Glomerular visceral epithelial cell (primary cell): ENCODE measurements around the gene CETN3.
"Not testable (repeated sequence)": the region's sequence is repeated elsewhere in the genome, so short reads cannot be mapped to it uniquely, and the experiment has no call there.

Experiments used
- DNase-seq: peaks from one replicate; pipeline ENCODE4 v3.0.0-alpha.2; 2016; ENCODE audit errors: extremely low spot score

Gene CETN3

GRCh38 chr5:90383903-90384302 lies 25.7 kb downstream of the CETN3 start:
- DNase-seq, result no peak

DNA sequence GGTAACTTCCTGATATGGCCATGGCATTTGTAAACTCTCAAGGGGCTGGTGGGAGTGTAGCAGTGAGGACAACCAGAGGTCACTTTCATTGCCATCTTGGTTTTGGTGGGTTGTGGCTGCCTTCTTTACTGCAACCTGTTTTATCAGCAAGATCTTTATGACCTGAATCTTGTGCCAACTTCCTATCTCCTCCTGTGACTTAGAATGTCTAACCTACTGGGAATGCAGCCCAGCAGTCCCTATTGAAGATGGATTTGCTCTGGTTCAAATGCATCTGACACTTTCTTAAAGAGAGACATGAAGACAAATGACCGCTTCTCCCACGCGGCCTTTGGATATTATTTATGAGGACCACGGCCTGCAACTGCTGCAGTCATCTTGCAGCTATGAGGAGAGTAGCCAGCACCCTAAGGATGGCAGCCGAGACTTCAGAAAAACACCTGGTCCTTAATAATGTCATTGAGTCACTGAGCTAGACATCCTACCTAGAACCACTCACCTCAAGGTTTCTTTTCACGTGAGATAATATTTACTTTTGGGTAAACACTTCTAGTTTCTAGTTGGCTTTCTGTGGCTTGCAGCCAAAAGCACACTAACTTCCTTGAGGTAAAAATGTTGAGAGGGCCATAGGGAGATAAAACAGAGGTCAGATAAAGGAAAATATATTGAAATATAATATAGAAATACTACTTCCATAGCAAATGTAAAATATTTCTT lies 28.2 kb downstream of the CETN3 start:
- DNase-seq, result no peak

DNA sequence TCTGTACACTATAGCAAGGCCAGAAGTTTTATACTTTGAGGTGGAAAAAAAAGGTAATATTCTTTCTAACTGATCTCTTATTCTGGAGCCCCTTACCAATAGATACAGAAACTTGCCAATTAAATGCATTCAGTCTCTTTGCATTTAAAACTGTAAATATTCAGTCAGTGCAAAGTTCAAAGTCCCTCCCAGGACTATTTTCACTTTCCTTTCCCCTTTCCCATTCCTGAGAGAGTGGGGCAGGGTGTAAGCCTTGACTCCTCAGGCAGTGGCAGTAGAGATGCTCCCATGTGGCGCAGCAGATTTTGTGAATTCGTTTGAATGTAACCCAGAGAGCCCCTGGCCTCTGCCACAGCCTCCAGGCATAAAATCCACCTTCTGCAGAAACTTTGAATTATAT lies 29.9 kb downstream of the CETN3 start:
- no peak for DNase-seq

- DNase-seq, result no peak
Measured at GRCh38 chr5:90378752-90379151, 30.8 kb downstream of the CETN3 start.

DNA sequence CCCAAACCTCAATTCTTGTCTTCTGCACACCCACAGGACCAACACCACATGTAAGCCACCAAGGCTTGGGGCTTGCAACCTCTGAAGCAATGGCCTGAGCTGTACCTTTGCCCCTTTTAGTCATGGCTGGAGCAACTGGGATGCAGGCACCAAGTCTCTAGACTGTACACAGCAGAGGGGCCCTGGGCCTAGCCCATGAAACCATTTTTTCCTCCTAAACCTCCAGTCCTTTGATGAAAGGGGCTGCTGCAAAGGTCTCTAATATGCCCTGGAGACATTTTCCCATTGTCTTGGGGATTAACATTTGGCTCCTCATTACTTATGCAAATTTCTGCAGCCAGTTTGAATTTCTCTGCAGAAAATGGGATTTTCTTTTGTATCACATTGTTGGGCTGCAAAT lies 38.3 kb downstream of the CETN3 start:
- DNase-seq, result not testable (repeated sequence)

DNA sequence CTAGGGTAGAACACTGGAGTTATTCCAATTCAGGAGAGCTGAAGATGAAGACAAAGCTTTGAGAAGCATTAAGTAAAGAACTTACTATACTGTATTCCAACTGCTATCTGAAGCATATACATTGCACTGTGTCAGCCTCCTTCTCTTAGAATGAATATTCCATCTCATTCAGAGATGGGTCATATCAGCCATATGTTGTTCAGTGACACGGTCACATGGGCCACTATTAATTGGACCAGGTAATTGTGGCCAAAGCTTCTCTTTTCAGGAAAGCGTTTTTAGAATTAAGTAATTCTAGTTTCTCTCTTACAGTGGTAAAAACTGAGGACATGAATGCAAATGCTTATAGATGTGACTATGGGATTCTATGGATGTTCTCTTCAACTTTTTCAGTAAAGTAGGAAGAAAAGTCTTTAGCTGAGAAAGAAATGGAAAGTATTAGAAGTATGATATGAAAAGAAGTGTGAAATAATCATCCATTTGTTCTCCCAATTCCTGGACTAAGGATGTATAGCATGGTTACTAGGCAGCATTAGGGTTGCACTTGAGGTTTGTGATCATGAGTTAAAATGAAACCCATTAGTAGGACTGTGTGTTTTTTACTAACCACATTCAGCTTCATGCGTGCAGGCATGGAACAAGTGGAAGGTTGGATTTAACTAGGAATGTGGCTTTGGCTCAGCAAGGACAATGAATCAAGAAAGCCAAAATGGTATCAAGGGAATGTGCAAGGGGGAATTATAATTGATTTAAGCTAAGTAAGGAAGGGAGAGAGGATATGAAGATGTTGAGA lies 40.9 kb downstream of the CETN3 start:
- no peak for DNase-seq

DNA sequence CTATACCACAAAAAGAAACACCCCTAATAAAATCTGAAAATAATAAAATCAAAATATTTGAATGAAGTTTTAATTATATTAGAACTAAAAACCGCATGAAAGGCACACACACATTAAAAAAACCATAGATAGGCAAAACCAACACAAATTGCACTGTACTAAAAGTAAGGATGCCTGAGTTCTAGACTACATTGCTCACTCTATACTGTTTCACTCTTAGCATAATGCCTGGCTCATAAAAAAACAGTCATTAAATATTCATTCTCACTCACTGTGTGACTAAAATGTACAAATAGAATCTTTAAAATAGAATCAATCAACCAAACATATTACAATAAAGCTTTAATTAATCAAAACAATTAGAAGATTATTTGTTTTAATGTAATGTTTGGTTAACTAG lies 41.7 kb downstream of the CETN3 start:
- DNase-seq, result no peak

DNA sequence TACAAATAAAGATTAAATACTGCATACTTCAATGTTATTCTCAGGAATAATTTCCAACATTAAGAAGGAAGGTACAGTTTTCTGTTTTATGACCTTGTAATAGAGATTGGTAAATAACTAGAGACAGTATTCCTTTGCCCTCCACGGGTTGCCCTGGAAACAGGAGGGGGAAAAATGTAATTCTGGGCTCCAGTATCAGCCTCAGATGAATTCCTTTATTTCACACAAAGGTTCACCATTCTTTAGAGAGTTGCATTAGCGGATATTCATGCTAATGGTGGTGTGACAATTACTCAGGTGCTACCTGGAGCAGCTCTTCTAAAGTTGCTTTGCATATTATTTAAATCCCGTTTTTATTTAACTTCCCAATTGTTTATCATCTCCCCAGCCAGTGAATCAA lies 42.6 kb downstream of the CETN3 start:
- DNase-seq, result no peak

- DNase-seq, result no peak
Measured at GRCh38 chr5:90365328-90365727, 44.2 kb downstream of the CETN3 start.

DNA sequence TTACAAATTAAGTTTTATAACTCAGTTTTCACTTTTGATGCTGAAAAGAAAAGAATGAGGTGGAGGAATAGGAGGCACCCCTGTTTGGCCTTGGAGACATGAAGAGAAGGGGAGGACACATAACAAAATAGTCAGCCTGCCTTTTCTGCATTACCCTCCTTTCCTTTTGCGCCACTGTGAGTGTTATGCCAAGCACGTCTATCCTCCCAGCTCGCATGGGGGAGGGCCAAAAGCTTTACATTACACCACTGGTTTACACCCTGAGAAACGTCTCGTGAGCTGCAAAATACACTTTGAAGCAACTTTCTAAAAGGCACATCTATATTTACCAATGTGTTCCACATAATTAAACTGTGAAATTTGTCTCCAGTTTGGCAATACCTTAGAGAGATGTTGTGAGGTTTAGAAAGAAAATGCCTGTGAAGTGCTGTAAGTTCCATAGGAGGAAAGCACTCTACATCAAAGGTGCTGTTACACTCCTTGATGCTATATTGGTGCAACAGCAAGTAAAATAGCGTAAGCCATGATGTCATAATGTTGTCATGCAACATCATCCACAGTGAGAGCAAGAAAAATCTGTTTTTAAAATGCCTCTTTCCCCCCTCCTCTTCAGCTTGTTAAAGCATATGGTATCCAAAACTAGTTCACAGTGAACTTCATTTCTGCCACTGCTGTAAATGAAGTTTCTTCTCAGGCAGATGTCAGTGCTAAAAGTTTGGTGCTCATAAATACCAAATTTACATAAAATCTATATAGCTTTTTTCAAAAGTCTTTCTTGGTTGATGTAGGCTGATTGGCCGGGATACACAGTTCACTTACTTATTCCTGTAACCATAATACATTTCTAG lies 50.3 kb downstream of the CETN3 start:
- no peak for DNase-seq

DNA sequence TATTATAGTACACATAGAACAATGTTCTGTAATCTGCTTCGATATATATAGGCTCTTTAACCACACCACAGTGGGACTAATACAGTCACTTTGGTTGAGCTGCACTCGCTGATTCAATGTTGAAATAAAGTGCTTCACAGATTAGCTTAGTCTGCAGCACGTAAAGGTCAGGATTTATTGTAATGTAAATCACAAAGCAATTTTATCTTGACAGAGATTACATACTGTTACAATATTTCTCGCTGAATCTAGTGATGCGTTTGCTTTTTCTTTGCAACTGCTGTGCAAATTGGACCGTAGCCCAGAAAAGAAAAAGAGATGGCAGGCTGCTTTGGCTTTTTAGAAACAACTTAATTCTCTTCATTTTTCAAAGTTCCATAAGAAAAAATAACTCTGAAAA lies 52.9 kb downstream of the CETN3 start:
- no peak for DNase-seq

- no peak for DNase-seq
Measured at GRCh38 chr5:90356176-90356575, 53.4 kb downstream of the CETN3 start.

DNA sequence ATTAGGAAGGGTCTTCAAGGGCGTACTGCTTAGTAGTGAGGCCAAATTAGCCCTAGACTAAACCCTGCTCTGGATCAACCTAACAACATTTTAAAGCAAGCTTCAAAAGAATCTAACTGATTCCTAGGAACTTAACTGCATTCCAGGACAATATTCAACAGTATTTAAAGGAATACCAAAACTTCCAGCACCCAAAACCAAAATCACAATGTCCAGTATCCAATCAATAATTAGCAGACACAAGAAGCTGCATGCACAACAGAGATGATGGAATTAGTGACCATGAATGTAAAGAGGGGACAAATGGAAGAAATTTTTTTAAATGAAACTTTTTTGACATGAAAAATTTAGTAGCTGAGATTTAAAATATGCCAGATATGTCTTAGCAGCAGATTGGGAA lies 53.9 kb downstream of the CETN3 start:
- DNase-seq, result no peak

DNA sequence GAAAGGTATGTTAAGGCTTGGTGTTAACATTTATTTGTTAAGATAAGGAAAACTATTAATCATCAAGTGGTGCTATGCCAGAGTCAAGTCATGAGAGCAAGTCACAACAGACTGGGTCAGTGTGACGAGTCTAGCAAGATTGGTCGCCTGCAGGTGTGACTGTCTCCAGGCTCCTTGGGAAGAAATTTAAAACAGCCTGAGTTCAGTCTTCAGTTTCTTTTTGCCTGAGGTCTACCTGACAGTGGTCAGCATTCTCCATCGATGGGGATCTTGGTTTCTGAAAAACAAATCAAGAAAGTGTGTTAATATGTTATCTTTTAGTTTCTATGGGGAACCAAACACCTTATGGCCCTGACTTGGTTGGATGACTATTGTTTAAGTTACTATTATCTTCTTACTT lies 56.3 kb downstream of the CETN3 start:
- no peak for DNase-seq

- no peak for DNase-seq
Measured at GRCh38 chr5:90351101-90351500, 58.5 kb downstream of the CETN3 start.

DNA sequence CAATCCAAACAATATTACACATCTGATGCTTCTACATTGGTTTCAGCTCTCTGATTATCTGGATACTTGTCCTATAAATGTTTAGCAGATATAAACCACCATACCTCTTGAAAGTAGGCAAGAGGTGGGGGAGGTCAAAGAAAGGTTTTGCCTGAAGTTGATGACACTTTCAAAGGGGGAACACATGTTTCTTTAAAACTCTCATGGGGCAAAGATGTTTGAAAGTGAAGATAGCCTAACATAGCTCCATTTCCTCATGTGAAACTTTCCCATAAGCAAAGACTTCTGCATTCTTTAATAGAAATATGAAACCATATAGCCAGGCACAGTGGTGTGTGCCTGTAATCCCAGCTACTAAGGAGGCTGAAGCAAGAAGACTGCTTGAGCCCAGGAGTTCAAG lies 62.1 kb downstream of the CETN3 start:
- DNase-seq, result no peak

DNA sequence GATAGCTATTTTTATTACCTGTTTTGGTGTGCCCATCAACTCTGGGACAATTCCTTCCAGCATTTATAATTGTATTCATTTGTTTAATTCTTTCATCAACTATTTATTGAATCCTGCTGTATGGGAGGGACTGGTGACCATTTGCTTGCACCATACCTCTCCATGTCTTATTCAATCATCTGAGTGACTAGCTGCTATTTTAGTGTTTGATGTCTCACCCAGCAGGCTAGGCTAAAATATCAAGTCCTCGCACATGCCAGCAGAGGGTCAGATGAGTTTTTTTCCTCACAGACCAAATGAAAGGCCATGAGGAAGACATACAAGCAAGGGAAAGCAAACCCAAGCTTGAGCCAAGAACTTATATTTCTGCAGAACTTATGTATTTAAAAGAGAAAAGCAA lies 63.9 kb downstream of the CETN3 start:
- DNase-seq, result no peak

- no peak for DNase-seq
Measured at GRCh38 chr5:90344689-90345088, 64.9 kb downstream of the CETN3 start.

- DNase-seq, result not testable (repeated sequence)
Measured at GRCh38 chr5:90343731-90344130, 65.8 kb downstream of the CETN3 start.

DNA sequence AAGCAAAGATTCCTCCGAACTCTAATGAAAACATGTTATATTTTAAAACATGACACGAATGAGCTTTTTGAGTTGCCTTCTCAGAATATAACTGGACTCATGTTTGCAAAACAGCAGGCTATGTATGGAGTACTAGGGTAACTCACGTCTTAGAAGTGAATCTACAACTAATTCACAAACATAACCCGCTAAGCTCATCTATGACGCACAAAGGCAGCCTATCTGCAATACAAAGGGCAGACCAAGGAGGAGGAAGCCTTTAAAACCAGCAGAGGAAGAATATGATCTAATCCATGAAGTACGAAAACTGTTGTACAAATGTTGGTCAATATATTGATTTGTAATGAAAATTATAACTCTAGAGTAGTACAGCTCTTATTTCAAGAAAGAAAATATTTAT lies 67.0 kb downstream of the CETN3 start:
- DNase-seq, result no peak
